ENCODE results near the gene S100P. TPM values are rescaled to one million over a fixed set of nuclear protein-coding genes. Genes with fewer than 3 reads are reported as not detected.

The S100P gene
- total RNA-seq, 2 donors from 2014 or later = 0.35 TPM; not detected in 1

DNA sequence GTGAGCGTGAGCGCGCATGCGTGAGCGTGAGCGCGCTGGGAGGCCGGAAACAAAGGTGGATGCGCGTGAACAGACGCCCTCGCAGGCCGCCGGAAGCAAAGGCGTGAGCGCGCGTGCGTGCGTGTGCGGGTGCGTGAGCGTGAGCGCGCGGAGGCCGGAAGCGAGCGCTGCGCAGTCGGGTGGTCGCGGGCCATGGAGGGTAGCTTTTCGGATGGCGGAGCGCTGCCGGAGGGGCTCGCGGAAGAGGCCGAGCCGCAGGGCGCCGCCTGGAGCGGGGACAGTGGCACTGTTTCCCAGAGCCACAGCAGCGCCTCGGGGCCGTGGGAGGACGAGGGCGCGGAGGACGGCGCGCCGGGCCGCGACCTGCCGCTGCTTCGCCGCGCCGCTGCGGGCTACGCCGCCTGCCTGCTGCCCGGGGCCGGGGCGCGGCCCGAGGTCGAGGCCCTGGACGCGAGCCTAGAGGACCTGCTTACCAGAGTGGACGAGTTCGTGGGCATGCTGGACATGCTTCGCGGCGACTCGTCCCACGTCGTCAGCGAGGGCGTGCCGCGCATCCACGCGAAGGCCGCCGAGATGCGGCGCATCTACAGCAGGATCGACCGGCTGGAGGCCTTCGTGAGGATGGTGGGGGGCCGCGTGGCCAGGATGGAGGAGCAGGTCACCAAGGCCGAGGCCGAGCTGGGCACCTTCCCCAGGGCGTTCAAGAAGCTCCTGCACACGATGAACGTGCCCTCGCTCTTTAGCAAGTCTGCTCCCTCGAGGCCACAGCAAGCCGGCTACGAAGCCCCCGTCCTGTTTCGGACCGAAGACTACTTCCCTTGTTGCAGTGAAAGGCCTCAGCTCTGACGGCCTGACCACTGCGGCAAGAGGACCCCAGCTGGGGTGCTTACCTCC, 22.6 kb downstream of the S100P start, which contains the start of gene BLOC1S4:
TSS of gene BLOC1S4 (plus strand) at position 157 of the 894 bp plus-strand sequence. CDS start at position 193, 36 bp downstream.
- H3K4me1 ChIP-seq = peaks cover 0 to 32% of the 10 kb centered on the region in 2 donors
- H3K4me3 ChIP-seq = peak within 1 kb of the TSS; percentile 69 to 83
- DNase-seq (ENCODE audit: low spot score) = peak; percentile 83
- H3K27me3 ChIP-seq = no peaks in the 10 kb centered on the region
- TF ChIP-seq, protein P1, sequence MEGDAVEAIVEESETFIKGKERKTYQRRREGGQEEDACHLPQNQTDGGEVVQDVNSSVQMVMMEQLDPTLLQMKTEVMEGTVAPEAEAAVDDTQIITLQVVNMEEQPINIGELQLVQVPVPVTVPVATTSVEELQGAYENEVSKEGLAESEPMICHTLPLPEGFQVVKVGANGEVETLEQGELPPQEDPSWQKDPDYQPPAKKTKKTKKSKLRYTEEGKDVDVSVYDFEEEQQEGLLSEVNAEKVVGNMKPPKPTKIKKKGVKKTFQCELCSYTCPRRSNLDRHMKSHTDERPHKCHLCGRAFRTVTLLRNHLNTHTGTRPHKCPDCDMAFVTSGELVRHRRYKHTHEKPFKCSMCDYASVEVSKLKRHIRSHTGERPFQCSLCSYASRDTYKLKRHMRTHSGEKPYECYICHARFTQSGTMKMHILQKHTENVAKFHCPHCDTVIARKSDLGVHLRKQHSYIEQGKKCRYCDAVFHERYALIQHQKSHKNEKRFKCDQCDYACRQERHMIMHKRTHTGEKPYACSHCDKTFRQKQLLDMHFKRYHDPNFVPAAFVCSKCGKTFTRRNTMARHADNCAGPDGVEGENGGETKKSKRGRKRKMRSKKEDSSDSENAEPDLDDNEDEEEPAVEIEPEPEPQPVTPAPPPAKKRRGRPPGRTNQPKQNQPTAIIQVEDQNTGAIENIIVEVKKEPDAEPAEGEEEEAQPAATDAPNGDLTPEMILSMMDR (IDR thresholded peaks at IDR 0.05) = peak in 1 of 2 donors; percentile 23
- no peaks in the 10 kb centered on the region for H3K9me3 ChIP-seq
- no peaks in the 10 kb centered on the region for H3K36me3 ChIP-seq
- H3K27ac ChIP-seq = peak within 1 kb of the TSS; percentile 87 to 94

DNA sequence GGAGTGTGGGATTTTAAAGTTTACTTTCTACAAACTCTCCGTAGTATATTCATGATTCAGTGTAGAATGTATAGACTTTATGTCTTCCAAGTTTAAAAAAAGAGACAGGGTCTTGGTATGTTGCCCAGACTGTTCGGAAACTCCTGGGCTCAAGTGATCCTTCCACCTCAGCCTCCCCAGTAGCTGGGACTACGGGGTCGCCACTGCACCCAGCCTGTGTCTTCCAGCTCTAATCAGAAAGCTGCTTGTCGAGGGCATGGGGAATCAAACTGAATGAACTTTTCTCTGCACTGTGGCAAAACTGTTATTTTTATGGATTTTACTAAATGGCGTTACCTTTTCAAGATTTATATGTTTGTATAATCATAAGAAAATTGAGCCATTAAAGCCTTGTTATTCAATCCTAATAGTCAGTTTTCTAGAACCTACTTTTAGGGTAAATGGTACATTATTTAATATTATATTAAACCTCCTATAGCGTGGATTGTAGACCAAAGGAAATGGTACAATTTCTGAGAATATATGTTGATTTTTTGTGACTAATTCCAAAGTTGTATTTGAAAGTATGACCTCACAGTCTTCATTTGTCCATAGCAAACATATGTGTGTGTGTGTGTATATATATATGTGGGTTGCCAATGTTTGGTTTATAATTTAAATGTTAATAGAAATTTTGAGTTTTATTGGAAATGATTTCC, 23.4 kb downstream of the S100P start:
- peak overlapping the region; percentile 69 to 83 for H3K4me3 ChIP-seq
- peak overlapping the region; percentile 87 to 94 for H3K27ac ChIP-seq
- H3K9me3 ChIP-seq = no peaks in the 10 kb centered on the region
- no peak for DNase-seq (ENCODE audit: low spot score)
- TF ChIP-seq, protein P1 (IDR thresholded peaks at IDR 0.05) = no peak
- no peaks in the 10 kb centered on the region for H3K36me3 ChIP-seq
- no peaks in the 10 kb centered on the region for H3K27me3 ChIP-seq
- peaks cover 0 to 32% of the 10 kb centered on the region in 2 donors for H3K4me1 ChIP-seq

DNA sequence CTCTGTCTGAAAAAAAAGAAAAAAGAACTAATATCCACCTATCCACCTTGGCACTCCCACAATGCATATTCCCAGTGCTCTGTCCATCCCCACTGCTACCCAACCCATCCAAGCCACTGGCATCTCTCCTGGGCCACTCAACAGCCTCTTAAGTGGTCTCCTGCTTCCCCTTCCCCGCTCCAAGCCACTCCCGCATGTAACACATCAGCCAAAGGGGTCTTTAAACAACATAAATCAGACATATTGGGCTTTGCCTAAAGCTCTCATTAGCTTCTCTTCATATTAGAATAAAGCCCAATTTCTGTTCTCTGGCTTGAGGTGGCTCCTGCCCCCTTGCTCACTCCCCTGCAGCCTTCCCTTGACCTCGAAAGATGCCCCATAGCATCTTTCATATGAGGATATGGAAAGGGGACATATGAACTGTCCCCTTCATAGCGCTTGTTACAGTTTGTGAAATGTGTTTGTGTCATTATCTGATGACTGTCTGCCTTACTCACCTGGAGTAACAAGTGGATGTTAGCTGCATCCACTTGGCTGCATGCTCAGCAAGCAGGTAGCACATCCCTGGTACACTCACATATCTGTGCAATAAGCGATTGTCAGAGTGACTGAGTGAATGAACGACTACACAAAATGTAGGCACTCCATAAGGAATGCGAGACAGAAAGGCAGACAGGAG, 25.4 kb downstream of the S100P start:
- DNase-seq (ENCODE audit: low spot score) = no peak
- TF ChIP-seq, protein P1 (IDR thresholded peaks at IDR 0.05) = no peak
- Histone ChIP-seq H3K9me3 (no peaks in the 10 kb centered on the region), H3K27me3 (no peaks in the 10 kb centered on the region), H3K4me3 (no peak overlapping the region), H3K36me3 (no peaks in the 10 kb centered on the region), H3K4me1 (peaks cover 0 to 32% of the 10 kb centered on the region in 2 donors), H3K27ac (no peak overlapping the region)

DNA sequence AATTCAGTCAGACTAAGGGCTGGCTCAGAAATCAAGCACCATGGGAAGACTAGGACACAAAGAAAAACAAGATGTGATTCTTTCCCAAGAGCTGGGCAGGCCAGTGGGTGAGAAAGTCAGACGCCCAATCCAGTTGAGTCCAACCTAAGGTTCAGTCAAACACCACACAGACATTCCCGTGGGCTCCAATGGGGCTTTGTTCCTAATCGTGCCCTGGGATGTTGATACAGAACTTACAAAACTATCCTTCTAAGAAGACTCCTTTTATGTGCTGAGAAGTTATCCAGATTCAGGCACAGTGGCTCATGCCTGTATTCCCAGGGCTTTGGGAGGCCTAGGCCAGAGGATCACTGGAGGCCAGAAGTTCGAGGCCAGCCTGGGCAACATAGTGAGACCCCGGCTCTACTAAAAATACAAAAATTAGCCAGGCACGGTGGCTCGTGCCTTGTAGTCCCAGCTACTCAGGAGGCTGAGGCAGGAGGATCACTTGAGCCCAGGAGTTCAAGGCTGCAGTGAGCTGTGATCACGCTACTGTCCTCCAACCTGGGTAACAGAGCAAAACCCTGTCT, 26.0 kb downstream of the S100P start:
- Histone ChIP-seq H3K27ac (no peak overlapping the region), H3K36me3 (no peaks in the 10 kb centered on the region), H3K27me3 (no peaks in the 10 kb centered on the region), H3K9me3 (no peaks in the 10 kb centered on the region), H3K4me1 (peaks cover 0 to 32% of the 10 kb centered on the region in 2 donors), H3K4me3 (no peak overlapping the region)
- no peak for DNase-seq (ENCODE audit: low spot score)
- TF ChIP-seq, protein P1 (IDR thresholded peaks at IDR 0.05) = no peak

DNA sequence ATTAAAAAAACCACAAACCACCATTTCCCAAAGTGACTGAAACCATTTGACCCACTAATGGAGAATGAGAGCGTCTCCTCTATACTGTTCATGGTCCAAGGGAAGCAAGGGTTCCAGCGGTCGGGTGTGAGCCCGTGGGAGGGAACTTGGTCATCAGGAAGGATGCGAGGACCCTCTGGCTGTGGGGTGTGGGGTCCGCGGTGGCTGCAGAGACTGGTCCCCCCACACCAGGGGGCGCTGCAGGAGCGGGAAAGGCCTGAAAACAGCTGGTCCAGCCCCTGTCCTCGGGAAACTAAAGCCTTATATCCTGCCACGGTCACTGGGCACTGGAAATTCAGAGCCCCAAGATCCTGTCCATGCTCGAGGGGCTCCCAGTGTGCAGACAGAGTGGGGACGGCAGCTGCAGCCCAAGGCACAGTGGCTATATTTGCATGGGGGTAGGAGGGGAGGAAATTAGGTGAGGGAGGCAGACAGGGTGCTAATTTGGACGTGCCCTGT, 26.6 kb downstream of the S100P start:
- Histone ChIP-seq H3K27me3 (no peaks in the 10 kb centered on the region), H3K4me1 (peaks cover 0 to 31% of the 10 kb centered on the region in 2 donors), H3K27ac (no peak overlapping the region), H3K4me3 (no peak overlapping the region), H3K9me3 (no peaks in the 10 kb centered on the region), H3K36me3 (no peaks in the 10 kb centered on the region)
- TF ChIP-seq, protein P1 (IDR thresholded peaks at IDR 0.05) = peak; percentile 94 to 95
- peak; percentile 79 for DNase-seq (ENCODE audit: low spot score)
